SK-N-SH (cell line): ENCODE data around the gene COL17A1.

Experiments
- CTCF ChIP-seq: fragments of 200-600 bp; sonication (generic); IDR thresholded peaks from 2 replicates; pipeline ENCODE4 v1.6.1; 2017; ENCODE audit warnings: antibody characterized with exemption, mild to moderate bottlenecking, moderate library complexity
- ELF1 ChIP-seq: IDR thresholded peaks from 2 replicates; pipeline ENCODE4 v1.4.0; 2012
- MAX ChIP-seq: IDR thresholded peaks from 2 replicates; pipeline ENCODE4 v1.4.0; 2012; ENCODE audit warnings: low read depth
- RAD21 ChIP-seq: IDR thresholded peaks from 2 replicates; pipeline ENCODE4 v1.6.1; 2012; ENCODE audit warnings: mild to moderate bottlenecking, low read length

- TF ChIP-seq RAD21, result no peak
- TF ChIP-seq CTCF, result no peak
- no peak for TF ChIP-seq MAX
- no peak for TF ChIP-seq ELF1
Observed at GRCh38 chr10:104053201-104053600, 32.5 kb downstream of the COL17A1 start.
